ENCODE measurements around the gene C9orf43. TPM values are rescaled to one million over a fixed set of nuclear protein-coding genes. Genes with fewer than 3 reads are reported as not detected.
"Not testable (repeated sequence)": the region's sequence is repeated elsewhere in the genome, so short reads cannot be mapped to it uniquely, and the experiment has no call there.

Gene C9orf43
- total and polyA plus RNA-seq, 12 donors: 0.65 to 5.1 (median 1.8) TPM

GRCh38 chr9:113379094-113379828 lies 31.3 kb upstream of the C9orf43 start:
- peak; percentile 43 to 85 (median 78) for DNase-seq
- H3K27me3 ChIP-seq; H3K9me3 ChIP-seq (replicated peaks in 1 of 3); H3K4me3 ChIP-seq; intact Hi-C loops (cut with DNase I); H3K36me3 ChIP-seq (replicated peaks in 1 of 2): not testable (repeated sequence)
- WGBS, 4 donors: 34 to 48% (median 38%) methylated on average over 23 to 24 of the region's 24 CpGs
- TF ChIP-seq POLR2A (IDR thresholded peaks at IDR 0.05): peak in 1 of 2 donors; percentile 59
- H3K4me1 ChIP-seq (replicated peaks in 1 of 2): peaks cover 18 to 31% of the 10 kb centered on the region in 2 donors
- peak overlapping the region; percentile 57 to 89 (median 83) for H3K27ac ChIP-seq

- Histone ChIP-seq H3K4me1 (replicated peaks in 1 of 2) (peaks cover 13 to 26% of the 10 kb centered on the region in 2 donors), H3K27ac (peak overlapping the region; percentile 37 to 89 (median 83))
- H3K9me3 ChIP-seq (replicated peaks in 1 of 3); intact Hi-C loops (cut with DNase I); H3K36me3 ChIP-seq (replicated peaks in 1 of 2); H3K4me3 ChIP-seq; DNase-seq; H3K27me3 ChIP-seq: not testable (repeated sequence)
- 67 to 73% (median 69%) methylated on average over 2 of the region's 2 CpGs for WGBS, 4 donors
Observed at GRCh38 chr9:113379829-113380210, 30.7 kb upstream of the C9orf43 start.

- peaks cover 9 to 21% of the 10 kb centered on the region in 2 donors for H3K4me1 ChIP-seq (replicated peaks in 1 of 2)
- TF ChIP-seq CTCF (IDR thresholded peaks at IDR 0.05) (no peak), POLR2A (IDR thresholded peaks at IDR 0.05) (no peak)
- H3K9me3 ChIP-seq (replicated peaks in 1 of 3): no peaks in the 10 kb centered on the region
- H3K27me3 ChIP-seq: no peaks in the 10 kb centered on the region
- WGBS, 4 donors: 42 to 56% (median 49%) methylated on average over 1 of the region's 1 CpG
- DNase-seq: peak in 1 of 7 donors; percentile 40
- peak overlapping the region; percentile 37 to 89 (median 83) for H3K27ac ChIP-seq
- intact Hi-C loops (cut with DNase I): no loop called here
- no peaks in the 10 kb centered on the region for H3K36me3 ChIP-seq (replicated peaks in 1 of 2)
- H3K4me3 ChIP-seq: no peak overlapping the region
Observed at GRCh38 chr9:113380869-113381378, 29.6 kb upstream of the C9orf43 start.

- H3K9me3 ChIP-seq (replicated peaks in 1 of 3); H3K27me3 ChIP-seq; H3K4me3 ChIP-seq; DNase-seq; intact Hi-C loops (cut with DNase I); H3K36me3 ChIP-seq (replicated peaks in 1 of 2): not testable (repeated sequence)
- Histone ChIP-seq H3K4me1 (replicated peaks in 1 of 2) (peaks cover 9 to 21% of the 10 kb centered on the region in 2 donors), H3K27ac (peak overlapping the region in 2 of 5 donors; percentile 53 to 89)
- WGBS, 4 donors: 73 to 91% (median 80%) methylated on average over 4 to 7 of the region's 7 CpGs
Observed at GRCh38 chr9:113381441-113381840, 29.1 kb upstream of the C9orf43 start.

GRCh38 chr9:113381909-113382411 lies 28.6 kb upstream of the C9orf43 start:
- TF ChIP-seq POLR2A (IDR thresholded peaks at IDR 0.05): no peak
- no peak for TF ChIP-seq CTCF (IDR thresholded peaks at IDR 0.05)
- no peak for DNase-seq
- intact Hi-C loops (cut with DNase I): no loop called here
- Histone ChIP-seq H3K27ac (peak overlapping the region in 2 of 5 donors; percentile 29 to 89), H3K4me3 (no peak overlapping the region), H3K27me3 (no peaks in the 10 kb centered on the region), H3K4me1 (replicated peaks in 1 of 2) (peaks cover 9 to 21% of the 10 kb centered on the region in 2 donors), H3K36me3 (replicated peaks in 1 of 2) (peaks cover 0 to 5% of the 10 kb centered on the region in 2 donors), H3K9me3 (replicated peaks in 1 of 3) (no peaks in the 10 kb centered on the region)
- 81 to 85% (median 83%) methylated on average over 7 to 8 of the region's 8 CpGs for WGBS, 4 donors
